HEK293 (cell line): ENCODE results near the gene CAPZB.

ENCODE experiments used
- CTCF ChIP-seq: fragments of 450-650 bp; formaldehyde crosslinking; IDR thresholded peaks from 2 replicates; pipeline ENCODE4 v1.5.1; 2016; ENCODE audit warnings: missing biosample characterization, missing genetic modification characterization
- TCF7L2 ChIP-seq: IDR thresholded peaks from 2 replicates; pipeline ENCODE4 v1.6.1; 2011; ENCODE audit warnings: low read depth, mild to moderate bottlenecking, inconsistent platforms, low read length, moderate library complexity, borderline replicate concordance
- TRIM28 ChIP-seq: IDR thresholded peaks from 2 replicates; pipeline ENCODE4 v1.6.1; 2011; ENCODE audit warnings: low read length, control low read depth, borderline replicate concordance
- ZBTB26 ChIP-seq: fragments of 450-650 bp; formaldehyde crosslinking; optimal IDR thresholded peaks from 2 replicates; pipeline ENCODE3; 2016; ENCODE audit warnings: missing biosample characterization, mild to moderate bottlenecking, missing genetic modification characterization
- ZBTB44 ChIP-seq: fragments of 450-650 bp; IDR thresholded peaks from 2 replicates; pipeline ENCODE4 v1.5.1; 2018; ENCODE audit warnings: missing biosample characterization, mild to moderate bottlenecking, missing genetic modification characterization
- ZFHX2 ChIP-seq: fragments of 450-650 bp; formaldehyde crosslinking; conservative IDR thresholded peaks from 2 replicates; pipeline ENCODE4 v1.5.1; 2016; ENCODE audit warnings: missing biosample characterization, missing genetic modification characterization
- ZFP41 ChIP-seq: fragments of 450-650 bp; formaldehyde crosslinking; IDR thresholded peaks from 2 replicates; pipeline ENCODE4 v1.5.1; 2016; ENCODE audit warnings: missing biosample characterization, missing genetic modification characterization, borderline replicate concordance
- ZNF211 ChIP-seq: fragments of 450-650 bp; formaldehyde crosslinking; IDR thresholded peaks from 2 replicates; pipeline ENCODE4 v1.5.1; 2016; ENCODE audit warnings: low read depth, missing biosample characterization, missing genetic modification characterization
- ZNF274 ChIP-seq, 2 experiments: fragments of 200-500 bp in 1 of 2; fragments of 450-650 bp in 1 of 2; sonication (Bioruptor generic) in 1 of 2; formaldehyde crosslinking in 1 of 2; IDR thresholded peaks; 2 replicates each; pipeline versions ENCODE4 v1.5.1 to v1.6.1; 2014 to 2016; ENCODE audit warnings: borderline replicate concordance in 1 of 2, inconsistent platforms in 1 of 2, low read length in 1 of 2, missing biosample characterization in 1 of 2, missing genetic modification characterization in 1 of 2
- ZNF280D ChIP-seq: fragments of 450-650 bp; formaldehyde crosslinking; IDR thresholded peaks from 2 replicates; pipeline ENCODE4 v1.5.1; 2016; ENCODE audit warnings: missing biosample characterization, missing genetic modification characterization
- ZNF585B ChIP-seq: fragments of 450-650 bp; formaldehyde crosslinking; IDR thresholded peaks from 2 replicates; pipeline ENCODE4 v1.5.1; 2016; ENCODE audit warnings: missing biosample characterization, missing genetic modification characterization
- ZNF639 ChIP-seq: fragments of 450-650 bp; formaldehyde crosslinking; IDR thresholded peaks from 2 replicates; pipeline ENCODE4 v1.5.1; 2016; ENCODE audit warnings: missing biosample characterization, missing genetic modification characterization
- ZNF830 ChIP-seq: fragments of 450-650 bp; IDR thresholded peaks from 2 replicates; pipeline ENCODE4 v1.5.0; 2018; ENCODE audit warnings: missing biosample characterization, missing genetic modification characterization, low read depth, mild to moderate bottlenecking, moderate library complexity

- TF ChIP-seq CTCF (tag by site-specific recombination) (no peak), ZNF211 (tag by site-specific recombination) (no peak), ZNF585B (no peak), ZNF830 (tag by site-specific recombination) (no peak), ZNF274 (IDR thresholded peaks at IDR 0.05; ENCODE audit: low read length) (no peak), ZNF274 (tag by site-specific recombination; IDR thresholded peaks at IDR 0.05; ENCODE audit: borderline replicate concordance) (no peak), ZNF280D (tag by site-specific recombination) (no peak), ZFHX2 (tag by site-specific recombination) (peak; percentile 86), TCF7L2 (no peak), ZBTB26 (tag by site-specific recombination) (no peak), ZFP41 (tag by site-specific recombination) (no peak), TRIM28 (no peak), ZNF639 (tag by site-specific recombination) (no peak), ZBTB44 (no peak)
Observed at GRCh38 chr1:19488136-19488535, 2.8 kb upstream of the CAPZB start.
